ENCODE data around the gene ASCL4. TPM values are rescaled to one million over a fixed set of nuclear protein-coding genes. Genes with fewer than 3 reads are reported as not detected.

The ASCL4 gene
- total RNA-seq, 1 donor from 2014 or later, result not detected

DNA sequence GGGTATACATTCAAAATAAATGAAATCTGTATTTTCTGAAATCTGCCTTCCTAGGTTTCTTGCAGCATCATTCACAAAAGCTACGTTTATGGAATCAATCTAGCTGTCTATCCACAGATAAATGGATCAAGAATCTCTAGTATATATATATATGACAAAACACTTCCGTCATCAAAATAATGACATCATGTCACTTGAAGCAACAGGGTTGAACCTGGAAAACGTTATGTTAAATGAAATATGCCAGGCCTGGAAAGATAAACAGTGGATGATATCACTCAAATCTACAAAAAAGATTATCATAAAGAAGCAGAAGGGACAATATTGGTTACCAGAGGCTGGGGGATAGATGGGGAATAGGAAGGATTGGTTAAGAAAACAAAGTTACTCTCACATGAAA is 28.6 kb downstream of the ASCL4 start:
- no peak overlapping the region for H3K4me3 ChIP-seq
- no peak for DNase-seq (ENCODE audit: low spot score in 2 of 2)
- intact Hi-C loops (cut with DNase I), result no loop called here
- H3K9me3 ChIP-seq, result no peaks in the 10 kb centered on the region
- TF ChIP-seq CTCF (IDR thresholded peaks at IDR 0.05), result no peak
- H3K27ac ChIP-seq, result no peak overlapping the region
- no peaks in the 10 kb centered on the region for H3K36me3 ChIP-seq
- H3K27me3 ChIP-seq, result no peaks in the 10 kb centered on the region
- no peaks in the 10 kb centered on the region for H3K4me1 ChIP-seq

GRCh38 chr12:107805488-107806180 is 31.1 kb downstream of the ASCL4 start:
- no peak for TF ChIP-seq CTCF (IDR thresholded peaks at IDR 0.05)
- Histone ChIP-seq H3K9me3 (no peaks in the 10 kb centered on the region), H3K27me3 (no peaks in the 10 kb centered on the region), H3K27ac (no peak overlapping the region), H3K4me1 (no peaks in the 10 kb centered on the region), H3K4me3 (no peak overlapping the region), H3K36me3 (no peaks in the 10 kb centered on the region)
- no peak for DNase-seq (ENCODE audit: low spot score in 2 of 2)
- intact Hi-C loops (cut with DNase I), result no loop called here

DNA sequence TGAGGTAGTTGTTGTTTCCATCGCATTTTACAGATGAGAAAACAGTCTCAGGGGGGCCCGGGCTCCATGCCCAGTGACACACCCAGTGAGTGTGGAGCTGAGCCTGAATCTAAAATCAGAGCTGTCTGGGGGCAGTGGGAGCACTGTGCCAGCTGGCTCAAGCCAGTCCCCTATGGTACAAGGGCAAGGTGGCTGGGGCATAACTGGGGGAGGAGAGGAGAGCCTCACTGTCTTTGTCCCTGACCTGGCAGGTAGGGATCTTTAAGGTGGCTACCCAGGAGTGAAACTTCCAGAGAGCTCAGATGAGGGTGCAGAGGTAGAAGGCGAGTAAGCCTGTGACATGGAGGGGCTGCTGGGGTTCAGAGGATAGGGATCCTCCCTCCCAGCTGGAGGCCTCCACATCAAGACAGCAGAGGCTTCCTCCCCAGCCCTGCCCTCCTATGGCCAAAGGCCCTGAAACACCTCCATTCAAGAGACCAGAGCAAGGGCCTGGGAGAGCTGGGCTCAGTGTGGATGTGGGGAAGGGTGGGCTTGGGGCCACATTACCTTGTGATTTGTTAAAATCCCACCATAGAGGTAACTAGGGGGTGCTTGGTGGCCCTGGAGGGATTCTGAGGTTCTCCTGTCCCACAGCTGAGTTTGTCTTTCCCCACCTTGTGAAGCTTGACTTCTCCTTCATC is 33.1 kb downstream of the ASCL4 start:
- H3K36me3 ChIP-seq, result no peaks in the 10 kb centered on the region
- H3K27ac ChIP-seq, result no peak overlapping the region
- H3K27me3 ChIP-seq, result no peaks in the 10 kb centered on the region
- H3K9me3 ChIP-seq, result no peaks in the 10 kb centered on the region
- H3K4me1 ChIP-seq, result no peaks in the 10 kb centered on the region
- no peak for TF ChIP-seq CTCF (IDR thresholded peaks at IDR 0.05)
- no peak for DNase-seq (ENCODE audit: low spot score in 2 of 2)
- H3K4me3 ChIP-seq, result no peak overlapping the region
- intact Hi-C loops (cut with DNase I), result no loop called here

- no peaks in the 10 kb centered on the region for H3K4me1 ChIP-seq
- DNase-seq (ENCODE audit: low spot score in 2 of 2), result no peak
- H3K27ac ChIP-seq, result no peak overlapping the region
- no peaks in the 10 kb centered on the region for H3K27me3 ChIP-seq
- H3K9me3 ChIP-seq, result peaks cover 0 to 15% of the 10 kb centered on the region in 2 donors
- H3K36me3 ChIP-seq, result no peaks in the 10 kb centered on the region
- intact Hi-C loops (cut with DNase I), result no loop called here
- TF ChIP-seq CTCF (IDR thresholded peaks at IDR 0.05), result no peak
- H3K4me3 ChIP-seq, result no peak overlapping the region
These were observed 42.7 kb downstream of the ASCL4 start for GRCh38 chr12:107817250-107817649.

GRCh38 chr12:107818984-107819383 is 44.5 kb downstream of the ASCL4 start:
- H3K27me3 ChIP-seq, result no peaks in the 10 kb centered on the region
- peaks cover 0 to 15% of the 10 kb centered on the region in 2 donors for H3K9me3 ChIP-seq
- H3K27ac ChIP-seq, result peak overlapping the region; percentile 5 to 25
- DNase-seq (ENCODE audit: low spot score in 2 of 2), result peak in 1 of 2 donors; percentile 71
- no peaks in the 10 kb centered on the region for H3K36me3 ChIP-seq
- intact Hi-C loops (cut with DNase I), result no loop called here
- H3K4me3 ChIP-seq, result no peak overlapping the region
- H3K4me1 ChIP-seq, result no peaks in the 10 kb centered on the region
- TF ChIP-seq CTCF (IDR thresholded peaks at IDR 0.05), result no peak
